Mammary epithelial cell (primary cell): ENCODE measurements around the gene TUB.

Experiments
- CTCF ChIP-seq, 2 donors: IDR thresholded peaks in 1 of 2; conservative IDR thresholded peaks in 1 of 2; 2 replicates each; pipeline ENCODE4 v1.5.1; 2011 to 2012; ENCODE audit warnings: inconsistent platforms in 2 of 2, low read length in 2 of 2, mild to moderate bottlenecking in 2 of 2, control low read depth in 1 of 2, low read depth in 1 of 2; ENCODE audit not compliant: insufficient read depth in 1 of 2; ENCODE audit errors: extremely low read depth in 1 of 2
- EZH2 ChIP-seq: IDR thresholded peaks from 2 replicates; pipeline ENCODE4 v1.6.1; 2012; ENCODE audit warnings: low read length, inconsistent platforms, borderline replicate concordance

DNA sequence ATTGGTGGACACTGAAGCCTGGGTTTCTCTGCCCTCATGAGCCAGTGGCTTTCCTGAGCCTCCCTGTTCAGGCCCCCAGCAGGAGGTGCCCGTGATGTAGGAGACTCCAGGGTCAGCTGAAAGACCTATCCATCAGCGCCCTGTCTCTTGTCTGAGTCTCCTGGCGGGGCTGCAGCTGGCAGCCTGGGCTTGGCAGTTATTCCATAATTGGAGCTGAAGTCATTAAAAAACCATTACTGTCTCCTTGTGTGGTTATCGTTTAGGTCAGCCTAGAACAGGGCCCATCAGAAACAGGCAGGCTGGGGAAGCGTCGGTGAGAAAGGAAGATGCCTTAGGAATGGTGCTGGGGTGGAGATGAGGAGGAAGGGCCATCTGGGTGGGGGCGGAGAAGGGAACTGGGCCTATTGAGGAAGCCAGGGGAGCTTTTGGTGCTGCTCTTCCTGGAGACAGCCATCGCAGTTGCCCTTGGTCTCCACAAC lies 5.0 kb downstream of the TUB start:
- TF ChIP-seq EZH2: no peak
- TF ChIP-seq CTCF (conservative IDR thresholded peaks at IDR 0.05 in 1 of 2, IDR thresholded peaks at IDR 0.05 in 1 of 2; ENCODE audit: extremely low read depth in 1 of 2, insufficient read depth in 1 of 2, low read depth in 1 of 2, low read length in 2 of 2): no peak
